Parathyroid adenoma (tissue), 2 donors: ENCODE data around the gene PXDC1.

Experiments
- H2AFZ ChIP-seq: fragments of 300-600 bp; sonication (generic); one replicate; pipeline ENCODE4 v1.7.0; 2017; ENCODE audit warnings: antibody characterized with exemption, mild to moderate bottlenecking
- H3K27ac ChIP-seq: fragments of 300-600 bp; sonication (generic); one replicate; pipeline ENCODE4 v1.7.0; 2017
- H3K27me3 ChIP-seq: fragments of 300-600 bp; sonication (generic); one replicate; pipeline ENCODE4 v1.7.0; 2017; ENCODE audit warnings: low read length; ENCODE audit not compliant: control insufficient read depth, insufficient read depth
- H3K36me3 ChIP-seq: fragments of 300-600 bp; sonication (generic); one replicate; pipeline ENCODE4 v1.7.0; 2017; ENCODE audit warnings: low read length; ENCODE audit not compliant: control insufficient read depth, insufficient read depth
- H3K4me1 ChIP-seq: fragments of 300-600 bp; sonication (generic); one replicate; pipeline ENCODE4 v1.7.0; 2017; ENCODE audit warnings: control low read depth
- H3K4me2 ChIP-seq: fragments of 300-600 bp; sonication (generic); one replicate; pipeline ENCODE4 v1.7.0; 2017; ENCODE audit warnings: low read length
- H3K4me3 ChIP-seq: fragments of 300-600 bp; sonication (generic); one replicate; pipeline ENCODE4 v1.7.0; 2017; ENCODE audit warnings: low read depth, low read length
- H3K79me2 ChIP-seq: fragments of 300-600 bp; sonication (generic); one replicate; pipeline ENCODE4 v1.7.0; 2017; ENCODE audit warnings: control low read depth
- H3K9ac ChIP-seq: fragments of 300-600 bp; sonication (generic); one replicate; pipeline ENCODE4 v1.7.0; 2017; ENCODE audit warnings: mild to moderate bottlenecking
- H3K9me3 ChIP-seq: fragments of 300-600 bp; sonication (generic); one replicate; pipeline ENCODE4 v1.7.0; 2017; ENCODE audit warnings: low read length; ENCODE audit not compliant: control insufficient read depth
- TF ChIP-seq, protein P1 (sequence below): fragments of 300-600 bp; sonication (generic); IDR thresholded peaks from one replicate; pipeline ENCODE4 v1.7.0; 2017; ENCODE audit warnings: antibody characterized with exemption, mild to moderate bottlenecking
- donor health status: primary hyperparathyroidism.

The PXDC1 gene

DNA sequence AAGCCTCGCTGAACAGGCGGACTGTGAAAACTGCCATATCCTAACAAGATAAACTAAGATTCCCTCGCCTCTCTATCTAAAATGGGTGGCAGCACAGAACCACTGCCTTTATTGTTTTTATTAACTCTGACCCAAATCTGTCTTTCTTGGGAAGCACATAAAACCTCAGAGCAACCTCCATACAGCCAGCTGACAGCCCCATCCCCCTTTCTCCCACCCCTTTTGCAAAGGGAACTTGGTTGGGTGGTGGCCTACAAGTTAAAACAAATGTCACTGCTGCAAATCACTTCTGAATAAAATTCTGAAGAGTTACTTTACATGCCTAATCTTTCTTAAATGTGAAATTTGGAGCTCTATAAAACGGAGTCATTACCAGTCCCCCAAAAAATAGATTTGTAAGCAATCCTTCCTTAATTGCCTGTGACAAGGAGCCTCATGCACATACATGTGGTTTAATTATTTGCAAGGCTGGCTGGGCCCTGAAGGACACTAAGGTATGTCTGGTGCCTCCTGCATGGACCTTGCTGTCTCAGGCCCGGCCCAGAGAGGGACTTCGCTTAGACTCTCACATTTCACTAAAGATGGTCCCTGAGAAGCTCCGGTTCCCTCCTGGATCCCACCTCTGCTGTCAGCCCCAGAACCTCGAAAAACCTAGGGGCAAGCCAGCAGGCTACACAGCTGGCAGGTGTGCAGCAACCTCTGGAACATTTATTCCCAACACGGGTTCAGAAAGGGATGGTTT, 21.7 kb downstream of the PXDC1 start:
- no peak overlapping the region for H2AFZ ChIP-seq
- no peak overlapping the region for H3K9ac ChIP-seq
- H3K4me1 ChIP-seq: no peaks in the 10 kb centered on the region
- H3K4me3 ChIP-seq: no peak overlapping the region
- H3K79me2 ChIP-seq: peaks cover 20% of the 10 kb centered on the region
- H3K4me2 ChIP-seq: no peak overlapping the region
- H3K27ac ChIP-seq: no peak overlapping the region
- no peaks in the 10 kb centered on the region for H3K9me3 ChIP-seq
- no peaks in the 10 kb centered on the region for H3K36me3 ChIP-seq
- H3K27me3 ChIP-seq: no peaks in the 10 kb centered on the region
- TF ChIP-seq, protein P1, sequence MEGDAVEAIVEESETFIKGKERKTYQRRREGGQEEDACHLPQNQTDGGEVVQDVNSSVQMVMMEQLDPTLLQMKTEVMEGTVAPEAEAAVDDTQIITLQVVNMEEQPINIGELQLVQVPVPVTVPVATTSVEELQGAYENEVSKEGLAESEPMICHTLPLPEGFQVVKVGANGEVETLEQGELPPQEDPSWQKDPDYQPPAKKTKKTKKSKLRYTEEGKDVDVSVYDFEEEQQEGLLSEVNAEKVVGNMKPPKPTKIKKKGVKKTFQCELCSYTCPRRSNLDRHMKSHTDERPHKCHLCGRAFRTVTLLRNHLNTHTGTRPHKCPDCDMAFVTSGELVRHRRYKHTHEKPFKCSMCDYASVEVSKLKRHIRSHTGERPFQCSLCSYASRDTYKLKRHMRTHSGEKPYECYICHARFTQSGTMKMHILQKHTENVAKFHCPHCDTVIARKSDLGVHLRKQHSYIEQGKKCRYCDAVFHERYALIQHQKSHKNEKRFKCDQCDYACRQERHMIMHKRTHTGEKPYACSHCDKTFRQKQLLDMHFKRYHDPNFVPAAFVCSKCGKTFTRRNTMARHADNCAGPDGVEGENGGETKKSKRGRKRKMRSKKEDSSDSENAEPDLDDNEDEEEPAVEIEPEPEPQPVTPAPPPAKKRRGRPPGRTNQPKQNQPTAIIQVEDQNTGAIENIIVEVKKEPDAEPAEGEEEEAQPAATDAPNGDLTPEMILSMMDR: no peak

DNA sequence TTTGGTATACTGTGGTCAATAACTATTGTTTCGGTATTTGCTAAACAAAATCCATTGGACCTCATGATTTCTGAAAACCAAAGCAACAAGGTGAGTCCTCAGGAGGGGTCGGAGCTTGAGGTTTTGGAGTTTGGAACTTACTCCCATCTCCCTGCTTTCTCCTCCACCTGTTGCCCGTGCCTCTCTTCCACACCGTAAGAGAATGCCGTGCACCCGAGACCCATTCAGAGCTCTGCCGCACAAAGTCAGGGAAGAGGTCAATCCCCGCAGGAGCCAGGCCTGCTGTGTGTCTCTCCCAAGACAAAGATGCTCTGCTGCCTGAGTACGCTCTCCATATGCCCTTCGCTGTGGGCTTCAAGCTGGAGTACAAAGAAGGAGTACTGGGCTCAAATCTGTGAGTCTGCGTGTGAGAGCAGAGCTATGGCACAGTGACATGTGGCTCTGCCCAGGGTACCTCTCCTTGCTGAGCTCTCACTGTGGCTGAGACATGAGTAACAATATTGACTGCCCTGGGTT, 23.9 kb downstream of the PXDC1 start:
- no peak overlapping the region for H3K4me3 ChIP-seq
- H3K27me3 ChIP-seq: no peaks in the 10 kb centered on the region
- no peak overlapping the region for H3K4me2 ChIP-seq
- H3K9ac ChIP-seq: no peak overlapping the region
- H3K79me2 ChIP-seq: peaks cover 13% of the 10 kb centered on the region
- no peak overlapping the region for H2AFZ ChIP-seq
- no peaks in the 10 kb centered on the region for H3K4me1 ChIP-seq
- no peaks in the 10 kb centered on the region for H3K9me3 ChIP-seq
- H3K27ac ChIP-seq: no peak overlapping the region
- no peaks in the 10 kb centered on the region for H3K36me3 ChIP-seq
- TF ChIP-seq, protein P1: no peak

DNA sequence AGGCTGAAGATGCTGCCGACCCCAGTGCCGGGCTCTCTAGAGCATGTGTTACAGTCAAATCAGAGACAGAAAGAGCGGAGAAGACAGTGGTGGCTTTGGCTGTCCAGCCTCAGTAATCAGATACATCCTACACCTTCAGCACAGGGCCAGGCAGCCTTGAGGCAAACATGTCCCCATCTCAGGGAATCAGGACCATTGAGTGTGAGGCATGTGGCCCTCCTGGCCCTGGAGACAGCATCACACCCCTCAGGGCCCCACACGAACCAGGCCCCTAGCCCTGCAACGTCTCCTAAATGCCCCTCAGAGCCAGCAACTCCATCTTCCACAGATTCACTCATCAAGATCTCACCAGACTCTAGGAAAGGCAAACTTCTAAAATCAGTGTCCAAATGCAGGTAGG, 24.5 kb downstream of the PXDC1 start:
- Histone ChIP-seq H2AFZ (no peak overlapping the region), H3K27me3 (no peaks in the 10 kb centered on the region), H3K4me1 (no peaks in the 10 kb centered on the region), H3K4me3 (no peak overlapping the region), H3K4me2 (no peak overlapping the region), H3K36me3 (no peaks in the 10 kb centered on the region), H3K9me3 (no peaks in the 10 kb centered on the region), H3K27ac (no peak overlapping the region), H3K9ac (no peak overlapping the region), H3K79me2 (peaks cover 12% of the 10 kb centered on the region)
- TF ChIP-seq, protein P1: no peak

DNA sequence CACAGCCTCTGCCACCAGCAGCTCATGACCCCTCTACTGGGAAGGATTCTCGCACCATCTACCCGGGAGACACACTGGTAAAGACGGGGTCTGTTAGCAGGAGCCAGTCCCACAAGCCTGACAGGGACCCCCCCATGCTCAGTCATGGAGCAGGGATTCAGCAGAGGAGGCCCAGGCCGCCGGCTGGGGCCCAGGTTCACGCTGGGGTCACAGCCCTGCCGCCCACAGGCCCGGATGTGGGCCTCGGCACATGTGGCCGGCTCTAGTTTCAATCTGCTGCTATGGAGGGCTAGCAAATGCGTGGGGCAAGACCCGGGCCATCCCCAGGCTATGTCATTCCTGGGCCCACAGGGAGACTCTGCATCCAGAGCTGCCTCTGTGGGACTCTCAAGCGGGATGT, 25.1 kb downstream of the PXDC1 start:
- no peaks in the 10 kb centered on the region for H3K9me3 ChIP-seq
- no peak overlapping the region for H3K9ac ChIP-seq
- H2AFZ ChIP-seq: no peak overlapping the region
- H3K4me3 ChIP-seq: no peak overlapping the region
- no peaks in the 10 kb centered on the region for H3K36me3 ChIP-seq
- no peak overlapping the region for H3K27ac ChIP-seq
- H3K79me2 ChIP-seq: peaks cover 9% of the 10 kb centered on the region
- no peaks in the 10 kb centered on the region for H3K4me1 ChIP-seq
- no peaks in the 10 kb centered on the region for H3K27me3 ChIP-seq
- TF ChIP-seq, protein P1: no peak
- no peak overlapping the region for H3K4me2 ChIP-seq
